Gastroesophageal sphincter (tissue), 3 donors: Measurements from ENCODE around the gene GLG1.

Experiments used
- POLR2A ChIP-seq, 2 donors: fragments of 450-650 bp; IDR thresholded peaks; one replicate each; pipeline ENCODE4 v1.6.1; 2017; ENCODE audit warnings: antibody characterized with exemption in 2 of 2, mild to moderate bottlenecking in 2 of 2, moderate library complexity in 1 of 2
- POLR2AphosphoS5 ChIP-seq: sonication (generic); formaldehyde crosslinking; IDR thresholded peaks from one replicate; pipeline ENCODE4 v1.6.1; 2017; ENCODE audit warnings: antibody characterized with exemption
- TF ChIP-seq, protein P1 (sequence below), 4 experiments: fragments of 200-600 bp in 2 of 4; fragments of 450-650 bp in 2 of 4; sonication (generic) in 1 of 4; IDR thresholded peaks; one replicate each; pipeline ENCODE4 v1.5.1; 2017 to 2019; ENCODE audit warnings: antibody characterized with exemption in 4 of 4, mild to moderate bottlenecking in 2 of 4, moderate library complexity in 2 of 4

DNA sequence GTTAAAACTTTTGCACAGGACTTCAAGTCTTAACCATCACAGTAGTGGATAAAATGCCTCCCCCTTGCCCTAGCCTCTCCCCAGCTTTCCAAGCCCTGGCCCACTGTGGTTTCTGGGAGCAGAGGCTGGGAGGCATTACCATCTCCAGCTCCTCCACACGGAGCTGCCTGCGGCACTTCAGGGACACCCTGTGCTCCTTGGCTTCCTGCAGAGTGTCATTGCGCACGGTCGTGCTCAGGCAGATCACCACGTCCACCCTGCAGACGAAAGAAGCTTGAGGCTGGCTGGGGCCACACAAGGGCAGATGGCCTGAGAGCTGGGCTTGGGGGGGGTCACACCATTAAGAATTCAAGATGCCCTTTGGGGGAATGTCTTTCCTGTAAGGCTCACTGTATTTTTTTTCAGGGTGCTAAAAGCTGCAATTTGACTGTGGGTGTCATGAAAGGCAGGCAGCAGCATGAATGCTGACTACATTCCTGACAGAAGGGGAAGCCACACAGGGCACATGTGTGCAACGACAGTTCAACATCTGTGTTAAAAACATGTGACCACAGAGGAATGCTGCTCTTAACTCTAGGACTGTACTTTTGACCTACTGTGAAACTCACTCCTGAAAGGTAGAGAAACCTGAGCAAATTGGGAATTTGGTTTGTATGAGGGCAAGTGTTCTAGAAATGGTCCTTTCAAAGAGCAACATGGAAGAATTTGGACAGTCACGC is 137.9 kb downstream of the GLG1 start:
- TF ChIP-seq, protein P1, sequence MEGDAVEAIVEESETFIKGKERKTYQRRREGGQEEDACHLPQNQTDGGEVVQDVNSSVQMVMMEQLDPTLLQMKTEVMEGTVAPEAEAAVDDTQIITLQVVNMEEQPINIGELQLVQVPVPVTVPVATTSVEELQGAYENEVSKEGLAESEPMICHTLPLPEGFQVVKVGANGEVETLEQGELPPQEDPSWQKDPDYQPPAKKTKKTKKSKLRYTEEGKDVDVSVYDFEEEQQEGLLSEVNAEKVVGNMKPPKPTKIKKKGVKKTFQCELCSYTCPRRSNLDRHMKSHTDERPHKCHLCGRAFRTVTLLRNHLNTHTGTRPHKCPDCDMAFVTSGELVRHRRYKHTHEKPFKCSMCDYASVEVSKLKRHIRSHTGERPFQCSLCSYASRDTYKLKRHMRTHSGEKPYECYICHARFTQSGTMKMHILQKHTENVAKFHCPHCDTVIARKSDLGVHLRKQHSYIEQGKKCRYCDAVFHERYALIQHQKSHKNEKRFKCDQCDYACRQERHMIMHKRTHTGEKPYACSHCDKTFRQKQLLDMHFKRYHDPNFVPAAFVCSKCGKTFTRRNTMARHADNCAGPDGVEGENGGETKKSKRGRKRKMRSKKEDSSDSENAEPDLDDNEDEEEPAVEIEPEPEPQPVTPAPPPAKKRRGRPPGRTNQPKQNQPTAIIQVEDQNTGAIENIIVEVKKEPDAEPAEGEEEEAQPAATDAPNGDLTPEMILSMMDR (IDR thresholded peaks at IDR 0.05): no peak
- TF ChIP-seq POLR2A (IDR thresholded peaks at IDR 0.05) (no peak), POLR2AphosphoS5 (no peak)
